ENCODE measurements around the gene KRTAP10-12.
"Not testable (repeated sequence)": the region's sequence is repeated elsewhere in the genome, so short reads cannot be mapped to it uniquely, and the experiment has no call there.

Gene KRTAP10-12

DNA sequence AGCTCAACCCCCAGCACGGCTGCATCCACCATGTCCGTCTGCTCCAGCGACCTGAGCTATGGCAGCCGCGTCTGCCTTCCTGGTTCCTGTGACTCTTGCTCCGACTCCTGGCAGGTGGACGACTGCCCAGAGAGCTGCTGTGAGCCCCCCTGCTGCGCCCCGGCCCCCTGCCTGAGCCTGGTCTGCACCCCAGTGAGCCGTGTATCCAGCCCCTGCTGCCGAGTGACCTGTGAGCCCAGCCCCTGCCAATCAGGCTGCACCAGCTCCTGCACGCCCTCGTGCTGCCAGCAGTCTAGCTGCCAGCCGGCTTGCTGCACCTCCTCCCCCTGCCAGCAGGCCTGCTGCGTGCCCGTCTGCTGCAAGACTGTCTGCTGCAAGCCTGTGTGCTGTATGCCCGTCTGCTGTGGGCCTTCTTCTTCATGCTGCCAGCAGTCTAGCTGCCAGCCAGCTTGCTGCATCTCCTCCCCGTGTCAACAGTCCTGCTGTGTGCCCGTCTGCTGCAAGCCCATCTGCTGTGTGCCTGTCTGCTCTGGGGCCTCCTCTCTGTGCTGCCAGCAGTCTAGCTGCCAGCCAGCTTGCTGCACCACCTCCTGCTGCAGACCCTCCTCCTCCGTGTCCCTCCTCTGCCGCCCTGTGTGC, at the start of gene KRTAP10-12:
Gene KRTAP10-12, plus strand, starts transcription at position 1 of the 639 bp plus-strand sequence. Its CDS starts 30 bp downstream, at position 31.
- DNase-seq: not testable (repeated sequence)

DNA sequence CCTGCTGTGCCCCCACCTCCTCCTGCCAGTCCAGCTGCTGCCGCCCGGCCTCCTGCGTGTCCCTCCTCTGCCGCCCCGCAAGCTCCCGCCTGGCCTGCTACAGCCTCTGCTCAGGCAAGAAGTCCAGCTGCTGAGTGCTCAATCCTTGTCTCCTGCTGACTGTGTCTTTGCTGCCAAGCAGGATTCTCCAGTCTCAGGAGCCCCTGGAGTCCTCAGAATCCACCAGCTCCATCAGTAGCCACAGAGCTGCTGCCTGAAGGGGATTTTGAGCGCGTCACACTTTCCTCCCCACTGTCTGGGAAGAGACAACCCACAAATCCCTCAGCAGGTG, 49.8 kb upstream of the KRTAP10-12 start:
- no peak for DNase-seq

GRCh38 chr21:44648557-44649311, 48.2 kb upstream of the KRTAP10-12 start:
- no peak for DNase-seq

- DNase-seq: no peak
Observed at GRCh38 chr21:44649521-44650100, 47.4 kb upstream of the KRTAP10-12 start.

DNA sequence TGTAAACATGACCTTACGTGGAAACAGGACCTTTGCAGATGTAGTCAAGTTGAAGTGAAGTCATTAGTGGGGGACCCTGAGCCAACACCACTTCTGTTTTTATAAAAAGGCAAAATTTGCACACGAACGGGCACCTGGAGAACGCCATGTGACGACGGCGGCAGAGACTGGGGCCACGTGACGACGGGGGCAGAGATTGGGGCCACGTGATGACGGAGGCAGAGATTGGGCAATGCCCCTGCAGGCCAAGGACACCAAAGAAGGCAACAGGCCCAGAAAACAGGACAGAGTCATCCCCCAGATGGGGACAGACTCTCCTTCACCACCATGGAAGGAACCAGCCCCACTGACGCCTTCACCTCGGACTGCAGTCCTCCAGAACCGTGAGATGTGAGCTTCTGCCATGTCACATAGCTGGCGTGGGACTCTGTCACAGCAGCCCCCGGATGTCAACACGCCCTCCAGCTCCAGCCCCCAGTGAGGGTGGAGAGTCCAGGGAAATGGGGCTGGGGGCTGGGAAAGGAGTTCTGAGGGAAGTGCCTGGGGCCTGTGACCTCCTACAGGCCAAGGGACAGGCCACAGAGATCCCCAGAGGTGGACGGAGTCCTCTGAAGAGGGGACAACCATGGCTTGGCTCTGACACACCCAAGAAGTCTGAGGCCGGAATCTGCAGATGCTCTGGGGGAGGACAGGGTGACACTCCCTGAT, 46.6 kb upstream of the KRTAP10-12 start:
- no peak for DNase-seq

- DNase-seq: no peak
Observed at GRCh38 chr21:44650973-44651675, 45.8 kb upstream of the KRTAP10-12 start.

- no peak for DNase-seq
Observed at GRCh38 chr21:44653123-44653522, 43.8 kb upstream of the KRTAP10-12 start.

GRCh38 chr21:44653656-44654575, 43.1 kb upstream of the KRTAP10-12 start:
- no peak for DNase-seq

DNA sequence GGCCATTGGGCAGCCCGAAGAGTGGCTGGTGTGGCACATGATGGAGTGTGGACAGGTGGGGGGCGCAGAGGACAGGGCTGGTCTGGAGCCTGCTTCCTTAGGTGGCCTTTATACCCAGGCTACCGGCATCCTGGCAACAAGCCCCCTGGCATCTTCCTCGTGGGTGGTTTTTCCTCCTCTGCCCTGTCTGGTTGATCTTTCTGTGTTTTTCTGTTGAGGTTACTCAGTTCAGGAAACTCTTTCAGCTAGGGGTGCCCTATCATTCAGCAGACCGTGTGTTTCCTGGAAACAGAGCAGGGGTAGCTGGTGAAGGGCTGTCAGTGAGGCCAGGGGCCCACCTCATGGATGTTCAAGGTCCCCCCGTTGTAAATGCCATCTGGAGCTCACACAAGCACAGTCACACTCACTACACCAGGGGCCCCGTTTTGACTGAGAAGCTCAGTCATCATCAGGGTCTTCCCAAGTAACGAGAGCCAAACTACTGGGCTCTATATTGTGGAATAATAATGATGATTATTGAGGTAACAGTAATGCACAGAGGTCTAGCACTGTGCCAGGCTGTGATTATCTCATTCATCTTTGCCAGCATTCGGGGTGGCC, 42.3 kb upstream of the KRTAP10-12 start, which contains the start of gene KRTAP12-4:
Gene KRTAP12-4, minus strand, starts transcription at position 84 of the 600 bp plus-strand sequence. Its CDS starts 45 bp downstream, at position 39.
- DNase-seq: no peak

DNA sequence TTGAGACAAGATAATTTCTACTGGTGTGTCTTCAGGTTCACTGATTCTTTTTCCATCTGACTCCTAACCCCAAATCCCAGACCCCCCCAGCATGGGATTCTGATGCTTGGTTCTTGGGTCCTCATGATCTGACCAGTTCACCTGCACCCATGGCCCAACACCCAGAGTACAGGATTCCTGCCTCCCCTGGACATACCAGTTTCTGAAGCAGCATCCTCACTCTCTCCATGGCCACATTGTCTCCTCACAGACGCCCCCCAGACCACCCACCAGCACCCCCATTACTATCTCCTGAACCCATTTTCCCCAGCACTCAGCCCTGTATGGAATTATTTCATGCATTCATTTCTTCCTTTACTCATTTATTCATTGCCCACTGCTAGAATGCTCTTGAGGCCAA, 40.1 kb upstream of the KRTAP10-12 start:
- DNase-seq: no peak

DNA sequence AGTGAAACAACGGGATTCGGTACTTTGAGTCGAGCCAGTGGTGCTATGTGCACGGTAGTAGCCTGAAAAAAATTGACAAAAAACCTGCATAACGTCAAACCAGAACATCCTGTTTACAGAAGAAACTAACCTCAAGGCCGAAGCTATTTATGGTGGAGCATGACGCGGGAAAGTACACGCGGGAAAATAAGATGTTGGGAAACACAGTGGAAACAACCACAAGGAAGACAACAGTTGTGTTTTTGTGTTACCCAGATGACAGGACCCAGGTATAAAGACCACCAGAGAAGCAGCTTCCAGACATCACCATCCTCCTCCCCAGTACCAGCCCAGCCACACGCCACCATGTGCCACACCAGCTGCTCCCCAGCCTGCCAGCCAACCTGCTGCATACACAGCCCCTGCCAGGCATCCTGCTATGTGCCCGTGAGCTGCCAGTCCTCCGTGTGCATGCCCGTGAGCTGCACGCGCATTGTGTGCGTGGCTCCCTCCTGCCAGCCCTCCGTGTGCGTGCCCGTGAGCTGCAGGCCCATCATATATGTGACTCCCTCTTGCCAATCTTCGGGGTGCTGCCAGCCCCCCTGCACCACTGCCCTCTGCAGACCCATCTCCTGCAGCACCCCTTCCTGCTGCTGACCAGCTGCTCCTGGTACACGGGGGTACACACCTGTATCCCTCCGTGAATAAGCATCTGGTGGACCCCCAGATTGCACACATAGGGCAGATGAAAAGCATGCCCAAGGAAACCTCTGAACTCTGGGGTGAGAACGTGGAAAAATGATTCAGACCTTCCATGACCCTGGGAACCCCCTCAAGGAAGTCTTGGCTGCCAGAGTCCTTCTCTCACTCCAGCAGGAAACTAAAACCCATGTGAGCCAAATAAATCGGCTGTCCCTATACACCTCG, 39.1 kb upstream of the KRTAP10-12 start, which contains the start of gene KRTAP12-3:
Gene KRTAP12-3, plus strand, starts transcription at position 298 of the 906 bp plus-strand sequence. Its CDS starts 48 bp downstream, at position 346.
- no peak for DNase-seq

DNA sequence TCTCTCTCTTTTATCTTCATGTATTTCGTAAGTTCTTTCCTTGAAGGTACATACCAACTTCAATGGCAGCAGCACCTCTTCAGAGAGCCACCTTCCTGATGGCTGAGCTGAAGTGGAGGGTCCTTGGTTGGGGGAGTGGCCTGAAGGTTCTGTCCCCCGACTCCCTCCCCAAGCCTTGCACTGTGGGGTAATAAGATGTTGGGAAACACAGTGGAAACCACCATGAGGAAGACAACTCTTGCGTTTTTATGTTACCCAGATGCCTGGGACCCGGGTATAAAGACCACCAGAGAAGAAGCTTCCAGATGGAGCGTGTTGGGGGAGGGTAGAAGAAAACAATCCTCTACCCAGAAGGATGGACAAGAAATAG, 38.4 kb upstream of the KRTAP10-12 start:
- DNase-seq: no peak

DNA sequence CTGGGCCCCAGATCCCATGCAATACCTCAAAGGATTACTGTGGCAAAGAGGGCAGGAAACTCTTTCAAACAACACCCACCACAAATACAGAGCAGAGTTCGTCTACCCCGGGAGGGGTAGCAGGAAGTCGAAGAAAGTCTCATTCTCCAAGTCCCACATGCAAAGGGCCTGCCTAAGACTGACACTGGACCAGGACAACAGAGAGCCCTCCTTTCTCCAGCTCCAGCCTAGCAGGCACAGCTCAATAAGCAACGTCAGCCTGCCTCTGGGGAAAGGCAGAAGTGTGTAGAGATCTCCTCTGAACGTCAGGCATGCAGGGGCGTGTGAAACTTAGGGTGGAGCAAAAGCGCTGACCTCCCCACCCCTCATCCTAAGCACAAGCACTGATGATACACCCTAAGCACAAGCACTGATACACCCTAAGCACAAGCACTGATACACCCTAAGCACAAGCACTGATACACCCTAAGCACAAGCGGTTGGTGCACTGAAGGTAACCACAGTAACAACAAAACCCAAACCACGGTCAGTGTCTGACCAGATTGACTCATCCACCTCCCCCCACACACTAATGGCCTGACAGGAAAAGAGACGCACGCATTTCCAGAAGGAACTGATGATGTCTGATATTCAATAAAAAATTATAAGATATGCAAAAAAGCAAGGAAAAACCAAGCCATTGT, 37.9 kb upstream of the KRTAP10-12 start:
- DNase-seq: no peak

- not testable (repeated sequence) for DNase-seq
Observed at GRCh38 chr21:44661567-44661966, 35.4 kb upstream of the KRTAP10-12 start.

DNA sequence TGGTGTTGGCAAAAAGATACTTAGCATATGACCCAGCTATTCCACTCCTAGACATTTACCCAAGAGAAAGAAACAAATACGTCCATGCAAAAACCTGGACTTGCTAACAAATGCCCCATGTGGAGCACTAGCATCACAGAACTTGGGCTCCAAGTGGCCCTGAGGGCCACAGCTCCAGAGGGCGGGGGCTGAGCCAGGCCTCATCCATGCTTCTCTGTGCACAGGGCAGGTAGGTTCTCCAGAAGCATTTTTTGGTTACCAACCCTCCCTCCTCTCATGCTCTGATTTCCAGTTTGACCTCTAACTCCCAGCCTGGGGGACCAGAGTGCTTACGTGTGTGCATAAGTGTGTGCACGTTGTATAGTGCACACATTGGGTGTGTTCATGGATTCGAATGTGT, 32.3 kb upstream of the KRTAP10-12 start:
- DNase-seq: no peak

GRCh38 chr21:44666401-44667320, 30.3 kb upstream of the KRTAP10-12 start, which contains the start of gene KRTAP12-2:
TSS of gene KRTAP12-2 (minus strand) at chr21:44666927. CDS start at chr21:44666886, 41 bp downstream.
- no peak for DNase-seq

GRCh38 chr21:44667612-44668011, 29.4 kb upstream of the KRTAP10-12 start:
- DNase-seq: no peak
